ENCODE measurements around the gene GPC6. TPM values are rescaled to one million over a fixed set of nuclear protein-coding genes. Genes with fewer than 3 reads are reported as not detected.

The GPC6 gene
- total and polyA plus RNA-seq, 2 experiments from 2014 or later: 14.4 to 43.3 TPM

GRCh38 chr13:94093652-94094315 is 867.2 kb downstream of the GPC6 start:
- Histone ChIP-seq H3K27me3 (no peaks in the 10 kb centered on the region), H3K36me3 (no peaks in the 10 kb centered on the region), H3K4me1 (ENCODE audit: low read depth) (no peaks in the 10 kb centered on the region), H3K9me3 (ENCODE audit: low read depth) (no peaks in the 10 kb centered on the region), H3K4me3 (no peak overlapping the region), H3K27ac (no peak overlapping the region)
- no peak for TF ChIP-seq CTCF (IDR thresholded peaks at IDR 0.05; ENCODE audit: low read depth, low read length)
- no peak for DNase-seq (ENCODE audit: low read depth in 1 of 2, low spot score in 1 of 2)

- H3K27me3 ChIP-seq: no peaks in the 10 kb centered on the region
- DNase-seq (ENCODE audit: low read depth in 1 of 2, low spot score in 1 of 2): no peak
- H3K4me3 ChIP-seq: no peak overlapping the region
- H3K9me3 ChIP-seq (ENCODE audit: low read depth): no peaks in the 10 kb centered on the region
- TF ChIP-seq CTCF (IDR thresholded peaks at IDR 0.05; ENCODE audit: low read depth, low read length): no peak
- no peak overlapping the region for H3K27ac ChIP-seq
- H3K4me1 ChIP-seq (ENCODE audit: low read depth): no peaks in the 10 kb centered on the region
- H3K36me3 ChIP-seq: no peaks in the 10 kb centered on the region
Measured at GRCh38 chr13:94109715-94110374, 883.2 kb downstream of the GPC6 start.

GRCh38 chr13:94112227-94112626 is 885.6 kb downstream of the GPC6 start:
- Histone ChIP-seq H3K36me3 (no peaks in the 10 kb centered on the region), H3K4me1 (ENCODE audit: low read depth) (no peaks in the 10 kb centered on the region), H3K27me3 (no peaks in the 10 kb centered on the region), H3K4me3 (no peak overlapping the region), H3K27ac (no peak overlapping the region), H3K9me3 (ENCODE audit: low read depth) (no peaks in the 10 kb centered on the region)
- TF ChIP-seq CTCF (IDR thresholded peaks at IDR 0.05; ENCODE audit: low read depth, low read length): no peak
- peak in 1 of 2 donors; percentile 94 for DNase-seq (ENCODE audit: low read depth in 1 of 2, low spot score in 1 of 2)

GRCh38 chr13:94112731-94113130 is 886.1 kb downstream of the GPC6 start:
- no peak for TF ChIP-seq CTCF (IDR thresholded peaks at IDR 0.05; ENCODE audit: low read depth, low read length)

GRCh38 chr13:94113245-94113644 is 886.6 kb downstream of the GPC6 start:
- no peaks in the 10 kb centered on the region for H3K27me3 ChIP-seq
- H3K36me3 ChIP-seq: no peaks in the 10 kb centered on the region
- no peaks in the 10 kb centered on the region for H3K4me1 ChIP-seq (ENCODE audit: low read depth)
- H3K4me3 ChIP-seq: no peak overlapping the region
- TF ChIP-seq CTCF (IDR thresholded peaks at IDR 0.05; ENCODE audit: low read depth, low read length): no peak
- DNase-seq (ENCODE audit: low read depth in 1 of 2, low spot score in 1 of 2): no peak
- H3K9me3 ChIP-seq (ENCODE audit: low read depth): no peaks in the 10 kb centered on the region
- H3K27ac ChIP-seq: no peak overlapping the region

More at GRCh38 chr13:94112731-94113130, 886.1 kb downstream of the GPC6 start:
- H3K4me3 ChIP-seq: no peak overlapping the region
- no peaks in the 10 kb centered on the region for H3K36me3 ChIP-seq
- no peak for DNase-seq (ENCODE audit: low read depth in 1 of 2, low spot score in 1 of 2)
- no peak overlapping the region for H3K27ac ChIP-seq
- no peaks in the 10 kb centered on the region for H3K9me3 ChIP-seq (ENCODE audit: low read depth)
- no peaks in the 10 kb centered on the region for H3K27me3 ChIP-seq
- no peaks in the 10 kb centered on the region for H3K4me1 ChIP-seq (ENCODE audit: low read depth)
